ENCODE results near the gene EPAS1. TPM values are rescaled to one million over a fixed set of nuclear protein-coding genes. Genes with fewer than 3 reads are reported as not detected.

The EPAS1 gene
- total RNA-seq, 1 donor from 2014 or later = 4.4 TPM

DNA sequence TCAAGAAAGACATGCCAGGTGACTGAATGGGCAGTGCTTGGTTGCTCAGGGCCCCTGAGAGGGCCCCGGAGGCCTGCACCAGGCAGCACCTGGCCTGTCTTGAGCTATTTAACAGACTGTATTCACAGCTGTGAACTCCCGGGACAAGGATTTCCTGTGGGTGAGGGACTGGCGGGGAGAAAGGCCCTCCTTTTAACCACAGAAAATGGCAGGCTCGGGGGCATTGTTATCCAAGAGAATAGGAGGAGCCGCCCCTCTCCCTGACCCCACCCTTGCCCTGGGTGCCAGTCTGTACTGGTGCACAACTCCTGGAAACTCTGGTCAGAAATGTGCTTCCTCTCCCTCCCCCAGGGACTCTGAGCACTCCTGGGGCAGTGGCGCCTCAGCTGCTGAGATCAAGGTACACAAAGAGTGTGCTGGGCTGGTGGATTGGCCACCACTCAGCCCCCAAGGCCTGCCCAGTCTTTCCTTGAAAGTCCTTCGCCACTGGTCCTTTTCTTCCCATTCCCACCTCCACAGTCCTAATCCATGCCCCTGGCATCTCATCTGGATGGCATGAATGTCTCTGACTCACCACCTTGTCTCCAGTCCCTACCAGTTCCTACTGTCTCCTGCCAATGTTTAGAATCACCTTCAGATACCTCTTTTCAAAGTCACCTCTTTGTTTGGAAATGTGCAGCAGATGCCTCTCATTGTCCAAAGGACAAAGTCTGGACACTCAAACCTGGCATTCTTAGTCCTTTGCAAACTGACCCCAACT lies 19.6 kb upstream of the EPAS1 start:
- Mint-ChIP-seq H3K27me3 (ENCODE audit: low read depth) (no peaks in the 10 kb centered on the region), H3K27ac (no peak overlapping the region), H3K4me3 (no peak overlapping the region), H3K9me3 (no peaks in the 10 kb centered on the region), H3K4me1 (peaks cover 14% of the 10 kb centered on the region), H3K36me3 (no peaks in the 10 kb centered on the region)
- no peak for DNase-seq (ENCODE audit: low spot score in 2 of 2, unreplicated experiment in 2 of 2)
- TF ChIP-seq, protein P1, sequence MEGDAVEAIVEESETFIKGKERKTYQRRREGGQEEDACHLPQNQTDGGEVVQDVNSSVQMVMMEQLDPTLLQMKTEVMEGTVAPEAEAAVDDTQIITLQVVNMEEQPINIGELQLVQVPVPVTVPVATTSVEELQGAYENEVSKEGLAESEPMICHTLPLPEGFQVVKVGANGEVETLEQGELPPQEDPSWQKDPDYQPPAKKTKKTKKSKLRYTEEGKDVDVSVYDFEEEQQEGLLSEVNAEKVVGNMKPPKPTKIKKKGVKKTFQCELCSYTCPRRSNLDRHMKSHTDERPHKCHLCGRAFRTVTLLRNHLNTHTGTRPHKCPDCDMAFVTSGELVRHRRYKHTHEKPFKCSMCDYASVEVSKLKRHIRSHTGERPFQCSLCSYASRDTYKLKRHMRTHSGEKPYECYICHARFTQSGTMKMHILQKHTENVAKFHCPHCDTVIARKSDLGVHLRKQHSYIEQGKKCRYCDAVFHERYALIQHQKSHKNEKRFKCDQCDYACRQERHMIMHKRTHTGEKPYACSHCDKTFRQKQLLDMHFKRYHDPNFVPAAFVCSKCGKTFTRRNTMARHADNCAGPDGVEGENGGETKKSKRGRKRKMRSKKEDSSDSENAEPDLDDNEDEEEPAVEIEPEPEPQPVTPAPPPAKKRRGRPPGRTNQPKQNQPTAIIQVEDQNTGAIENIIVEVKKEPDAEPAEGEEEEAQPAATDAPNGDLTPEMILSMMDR (IDR thresholded peaks at IDR 0.05; ENCODE audit: unreplicated experiment) = no peak

DNA sequence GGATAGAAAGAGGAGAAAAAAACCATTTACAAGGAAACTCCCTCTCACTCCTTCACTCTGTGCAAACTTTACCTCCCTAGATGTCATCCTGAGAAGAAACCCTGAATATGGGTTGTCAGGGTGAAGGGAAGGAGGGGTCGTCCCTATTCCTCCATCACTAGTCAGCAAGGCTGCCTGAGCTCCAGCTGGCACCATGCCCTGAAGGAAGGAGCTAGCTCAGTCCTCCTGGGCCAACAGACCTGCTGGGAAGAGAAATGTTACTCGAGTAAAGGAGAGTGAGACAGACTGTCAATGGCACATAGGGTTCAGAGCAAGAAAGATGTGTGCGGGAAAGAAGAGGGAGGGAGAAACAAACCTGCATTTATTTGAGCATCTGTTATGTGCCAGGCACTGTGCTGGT lies 18.3 kb upstream of the EPAS1 start:
- Mint-ChIP-seq H3K4me1 (peaks cover 14% of the 10 kb centered on the region), H3K4me3 (no peak overlapping the region), H3K36me3 (no peaks in the 10 kb centered on the region), H3K27ac (no peak overlapping the region), H3K9me3 (no peaks in the 10 kb centered on the region), H3K27me3 (ENCODE audit: low read depth) (no peaks in the 10 kb centered on the region)
- no peak for DNase-seq (ENCODE audit: low spot score in 2 of 2, unreplicated experiment in 2 of 2)
- TF ChIP-seq, protein P1 (IDR thresholded peaks at IDR 0.05; ENCODE audit: unreplicated experiment) = no peak

DNA sequence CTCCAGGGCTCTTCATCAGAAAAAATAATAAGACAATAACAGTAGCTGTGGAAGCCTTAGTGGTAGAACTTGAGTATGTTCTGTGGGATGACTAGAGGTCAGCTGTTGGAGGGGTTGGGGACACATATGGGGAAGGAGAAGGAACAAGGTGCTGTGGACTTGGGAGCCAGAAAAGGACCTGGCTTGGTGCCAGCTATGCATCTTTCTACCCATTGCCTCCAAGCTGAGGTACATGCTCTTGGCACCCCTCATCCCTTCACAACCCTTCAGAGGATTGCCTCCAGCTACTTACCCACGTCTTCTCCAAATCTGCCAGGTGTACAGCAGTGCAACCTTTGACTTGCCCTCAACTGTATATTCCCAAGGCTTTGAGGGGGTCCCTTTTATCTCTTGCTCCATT lies 15.3 kb upstream of the EPAS1 start:
- Mint-ChIP-seq H3K27me3 (ENCODE audit: low read depth) (no peaks in the 10 kb centered on the region), H3K4me1 (peaks cover 12% of the 10 kb centered on the region), H3K9me3 (no peaks in the 10 kb centered on the region), H3K36me3 (no peaks in the 10 kb centered on the region), H3K27ac (no peak overlapping the region), H3K4me3 (no peak overlapping the region)
- no peak for DNase-seq (ENCODE audit: low spot score in 2 of 2, unreplicated experiment in 2 of 2)
- TF ChIP-seq, protein P1 (IDR thresholded peaks at IDR 0.05; ENCODE audit: unreplicated experiment) = no peak

DNA sequence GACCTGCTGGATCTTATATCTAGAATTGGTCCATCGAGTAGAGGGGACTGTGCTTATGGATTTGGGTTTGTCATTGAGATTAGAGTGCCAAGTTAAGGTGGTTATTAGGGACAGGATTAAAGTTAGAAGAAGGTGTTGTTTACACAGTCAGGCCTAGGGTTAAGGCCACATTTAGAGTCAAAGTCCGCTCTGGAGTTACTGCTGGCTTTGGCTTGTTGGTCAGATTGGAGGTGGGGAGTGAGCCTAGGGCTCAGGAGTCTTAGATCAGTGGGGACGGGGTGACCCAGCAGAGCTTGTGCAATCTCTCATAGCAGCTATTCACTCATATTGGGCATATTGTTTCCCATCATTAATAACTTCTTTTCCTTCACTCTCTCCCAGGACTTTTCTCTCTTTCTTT lies 13.5 kb upstream of the EPAS1 start:
- H3K27me3 Mint-ChIP-seq (ENCODE audit: low read depth) = no peaks in the 10 kb centered on the region
- TF ChIP-seq, protein P1 (IDR thresholded peaks at IDR 0.05; ENCODE audit: unreplicated experiment) = no peak
- H3K36me3 Mint-ChIP-seq = no peaks in the 10 kb centered on the region
- no peak for DNase-seq (ENCODE audit: low spot score in 2 of 2, unreplicated experiment in 2 of 2)
- no peak overlapping the region for H3K27ac Mint-ChIP-seq
- peaks cover 19% of the 10 kb centered on the region for H3K4me1 Mint-ChIP-seq
- no peaks in the 10 kb centered on the region for H3K9me3 Mint-ChIP-seq
- H3K4me3 Mint-ChIP-seq = no peak overlapping the region

DNA sequence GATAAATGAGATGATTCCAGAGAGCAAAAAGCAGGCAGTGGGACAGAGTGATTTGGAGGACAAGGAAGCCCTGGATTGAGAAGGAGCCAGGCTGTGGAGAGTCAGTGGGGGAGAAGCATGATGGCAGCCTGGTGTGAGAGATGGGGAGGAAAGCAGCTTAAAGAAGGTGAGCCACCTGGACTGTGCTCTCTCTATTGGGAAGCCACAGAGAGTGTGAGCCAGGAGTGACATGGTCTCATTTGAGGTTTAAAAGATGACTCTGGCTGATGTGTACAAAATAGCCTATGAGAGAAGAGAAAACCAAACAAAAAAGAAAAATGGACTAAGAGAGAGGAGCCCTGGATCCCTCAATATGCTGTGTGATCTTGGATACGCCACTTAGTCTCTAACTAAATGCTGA lies 12.9 kb upstream of the EPAS1 start:
- TF ChIP-seq, protein P1 (IDR thresholded peaks at IDR 0.05; ENCODE audit: unreplicated experiment) = no peak
- no peak overlapping the region for H3K4me3 Mint-ChIP-seq
- H3K27ac Mint-ChIP-seq = no peak overlapping the region
- no peaks in the 10 kb centered on the region for H3K27me3 Mint-ChIP-seq (ENCODE audit: low read depth)
- H3K36me3 Mint-ChIP-seq = no peaks in the 10 kb centered on the region
- no peaks in the 10 kb centered on the region for H3K9me3 Mint-ChIP-seq
- H3K4me1 Mint-ChIP-seq = peaks cover 19% of the 10 kb centered on the region
- DNase-seq (ENCODE audit: low spot score in 2 of 2, unreplicated experiment in 2 of 2) = no peak

Data from mesothelial cell of epicardium (in vitro differentiated cells).